HepG2 (cell line): ENCODE measurements around the gene SLC2A10. TPM values are rescaled to one million over a fixed set of nuclear protein-coding genes. Genes with fewer than 3 reads are reported as not detected.

Experiments used
- BRD4 ChIP-seq: sonication (generic); formaldehyde crosslinking; IDR thresholded peaks from 2 replicates; pipeline ENCODE4 v1.4.0; 2020; ENCODE audit warnings: missing genetic modification reagents
- FOXO1 ChIP-seq: sonication (generic); formaldehyde crosslinking; IDR thresholded peaks from 2 replicates; pipeline ENCODE4 v1.4.0; 2020; ENCODE audit warnings: missing genetic modification reagents
- MTF1 ChIP-seq: sonication (generic); formaldehyde crosslinking; IDR thresholded peaks from 2 replicates; pipeline ENCODE4 v1.5.0; 2020; ENCODE audit warnings: missing genetic modification reagents
- NBN ChIP-seq: fragments of 450-650 bp; conservative IDR thresholded peaks from 2 replicates; pipeline ENCODE4 v1.6.1; 2017
- PCBP2 ChIP-seq: fragments of 200-400 bp; formaldehyde crosslinking; optimal IDR thresholded peaks from 2 replicates; pipeline ENCODE3; 2018; ENCODE audit warnings: low read length, low read depth; ENCODE audit not compliant: poor library complexity, severe bottlenecking
- POLR2A ChIP-seq, 2 experiments: IDR thresholded peaks; 2 replicates each; pipeline ENCODE4 v1.6.1; 2011; ENCODE audit warnings: low read depth in 2 of 2, low read length in 2 of 2, mild to moderate bottlenecking in 1 of 2, moderate library complexity in 1 of 2; ENCODE audit not compliant: insufficient read depth in 1 of 2
- SMAD1 ChIP-seq: sonication (generic); formaldehyde crosslinking; IDR thresholded peaks from 2 replicates; pipeline ENCODE4 v1.4.0; 2020; ENCODE audit warnings: missing genetic modification reagents, low read depth, mild to moderate bottlenecking, borderline replicate concordance
- ZNF138 ChIP-seq: sonication (generic); formaldehyde crosslinking; IDR thresholded peaks from 2 replicates; pipeline ENCODE4 v1.5.0; 2020; ENCODE audit warnings: mild to moderate bottlenecking, low read depth, missing genetic modification reagents
- ZNF891 ChIP-seq: sonication (generic); formaldehyde crosslinking; IDR thresholded peaks from 2 replicates; pipeline ENCODE4 v1.5.0; 2020; ENCODE audit warnings: mild to moderate bottlenecking, missing genetic modification reagents
- polyA plus RNA-seq, 8 experiments: library from polyadenylated mRNA; depleted of rRNA in 3 of 8; stranded (reverse) in 7 of 8; unstranded in 1 of 8; fragments of >200 nt; fragmentation: Illumina TruSeq in 4 of 8; extraction: Trizol in 4 of 8; gene quantifications; 2 replicates each; pipeline versions ENCODE4 v1.2.1 to v1.2.3, GENCODE V29; 2011 to 2016; ENCODE audit warnings: low read depth in 4 of 8, missing spikeins in 1 of 8, mixed read lengths in 1 of 8; ENCODE audit not compliant: insufficient read depth in 1 of 8
- total RNA-seq, 5 experiments: library from RNA; depleted of rRNA; stranded (reverse); fragments of >200 nt; fragmentation: Illumina TruSeq; extraction: Trizol; gene quantifications; 2 replicates each; pipeline ENCODE4 v1.2.3, GENCODE V29; 2016; ENCODE audit warnings: low read depth in 1 of 5
- TF ChIP-seq, protein P1 (sequence below): IDR thresholded peaks from 2 replicates; pipeline ENCODE4 v1.6.1; 2016
- TF ChIP-seq, protein P2 (sequence below): sonication (generic); formaldehyde crosslinking; IDR thresholded peaks from 2 replicates; pipeline ENCODE4 v1.4.0; 2020; ENCODE audit warnings: missing genetic modification reagents
- TF ChIP-seq, protein P3 (sequence below): conservative IDR thresholded peaks from 2 replicates; pipeline ENCODE4 v1.6.1; 2018; ENCODE audit warnings: missing genetic modification reagents
- TF ChIP-seq, protein P4 (sequence below): sonication (generic); formaldehyde crosslinking; IDR thresholded peaks from 2 replicates; pipeline ENCODE4 v1.5.0; 2020; ENCODE audit warnings: mild to moderate bottlenecking, missing genetic modification reagents
- TF ChIP-seq, protein P5 (sequence below): IDR thresholded peaks from 2 replicates; pipeline ENCODE4 v1.6.1; 2016; ENCODE audit warnings: low read depth, borderline replicate concordance
- TF ChIP-seq, protein P6 (sequence below): sonication (generic); formaldehyde crosslinking; IDR thresholded peaks from 2 replicates; pipeline ENCODE4 v1.5.1; 2020; ENCODE audit warnings: mild to moderate bottlenecking, missing genetic modification reagents, borderline replicate concordance
- TF ChIP-seq, protein P7 (sequence below): sonication (generic); formaldehyde crosslinking; IDR thresholded peaks from 2 replicates; pipeline ENCODE4 v1.4.0; 2020; ENCODE audit warnings: missing genetic modification reagents

Gene SLC2A10
- total and polyA plus RNA-seq, 2 of the 13 experiments (the other 11 are each of a cell fraction or from before 2014, with no cell fraction given) = 16.0 to 18.4 TPM

DNA sequence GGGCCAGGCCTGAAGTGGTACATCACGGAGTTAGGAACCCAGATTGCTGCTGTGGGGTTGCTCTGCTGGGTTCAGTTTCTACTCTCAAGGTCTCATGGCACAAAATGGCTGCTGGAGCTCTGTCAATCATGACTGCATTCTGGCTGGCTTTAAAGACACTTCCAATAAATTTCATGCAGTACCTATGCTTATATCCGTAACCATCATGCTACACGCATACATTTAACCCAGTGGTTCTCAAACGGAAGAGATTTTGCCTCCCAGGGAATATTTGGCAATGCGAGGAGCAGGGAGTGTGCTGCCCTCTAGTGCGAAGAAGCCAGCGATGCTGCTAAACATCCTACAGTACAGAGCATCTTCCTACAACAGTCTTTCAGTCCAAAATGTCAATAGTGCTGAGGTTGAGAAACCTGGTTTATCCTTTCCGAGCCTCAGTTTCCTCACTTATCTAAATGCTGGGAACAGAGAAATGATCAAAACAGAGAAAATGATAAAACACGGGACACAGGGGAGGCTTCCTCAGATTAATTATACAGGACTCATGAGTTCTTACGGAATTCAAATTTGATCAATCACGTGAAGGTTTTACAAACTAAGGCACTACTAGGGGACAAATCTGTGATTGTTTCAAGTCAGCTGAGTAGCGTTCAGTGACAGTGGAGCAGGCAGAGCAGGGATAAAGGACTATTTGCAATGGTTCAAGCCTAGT, 9.6 kb upstream of the SLC2A10 start (continued):
- TF ChIP-seq FOXO1 (CRISPR knock-in tag) (peak; percentile 49), ZNF891 (CRISPR knock-in tag) (no peak), PCBP2 (no peak), BRD4 (CRISPR knock-in tag) (no peak), POLR2A (IDR thresholded peaks at IDR 0.05; ENCODE audit: insufficient read depth in 1 of 2, low read depth in 2 of 2, low read length in 2 of 2) (no peak), NBN (no peak), MTF1 (no peak), SMAD1 (CRISPR knock-in tag) (no peak), ZNF138 (CRISPR knock-in tag) (no peak)
- TF ChIP-seq, protein P1, sequence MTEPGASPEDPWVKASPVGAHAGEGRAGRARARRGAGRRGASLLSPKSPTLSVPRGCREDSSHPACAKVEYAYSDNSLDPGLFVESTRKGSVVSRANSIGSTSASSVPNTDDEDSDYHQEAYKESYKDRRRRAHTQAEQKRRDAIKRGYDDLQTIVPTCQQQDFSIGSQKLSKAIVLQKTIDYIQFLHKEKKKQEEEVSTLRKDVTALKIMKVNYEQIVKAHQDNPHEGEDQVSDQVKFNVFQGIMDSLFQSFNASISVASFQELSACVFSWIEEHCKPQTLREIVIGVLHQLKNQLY (CRISPR knock-in tag) = 0 out of 2 replicates have a peak, but pooled peaks have one; percentile 42
- TF ChIP-seq, protein P2, sequence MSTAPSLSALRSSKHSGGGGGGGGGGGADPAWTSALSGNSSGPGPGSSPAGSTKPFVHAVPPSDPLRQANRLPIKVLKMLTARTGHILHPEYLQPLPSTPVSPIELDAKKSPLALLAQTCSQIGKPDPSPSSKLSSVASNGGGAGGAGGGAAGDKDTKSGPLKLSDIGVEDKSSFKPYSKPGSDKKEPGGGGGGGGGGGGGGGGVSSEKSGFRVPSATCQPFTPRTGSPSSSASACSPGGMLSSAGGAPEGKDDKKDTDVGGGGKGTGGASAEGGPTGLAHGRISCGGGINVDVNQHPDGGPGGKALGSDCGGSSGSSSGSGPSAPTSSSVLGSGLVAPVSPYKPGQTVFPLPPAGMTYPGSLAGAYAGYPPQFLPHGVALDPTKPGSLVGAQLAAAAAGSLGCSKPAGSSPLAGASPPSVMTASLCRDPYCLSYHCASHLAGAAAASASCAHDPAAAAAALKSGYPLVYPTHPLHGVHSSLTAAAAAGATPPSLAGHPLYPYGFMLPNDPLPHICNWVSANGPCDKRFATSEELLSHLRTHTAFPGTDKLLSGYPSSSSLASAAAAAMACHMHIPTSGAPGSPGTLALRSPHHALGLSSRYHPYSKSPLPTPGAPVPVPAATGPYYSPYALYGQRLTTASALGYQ (CRISPR knock-in tag) = no peak
- TF ChIP-seq, protein P3, sequence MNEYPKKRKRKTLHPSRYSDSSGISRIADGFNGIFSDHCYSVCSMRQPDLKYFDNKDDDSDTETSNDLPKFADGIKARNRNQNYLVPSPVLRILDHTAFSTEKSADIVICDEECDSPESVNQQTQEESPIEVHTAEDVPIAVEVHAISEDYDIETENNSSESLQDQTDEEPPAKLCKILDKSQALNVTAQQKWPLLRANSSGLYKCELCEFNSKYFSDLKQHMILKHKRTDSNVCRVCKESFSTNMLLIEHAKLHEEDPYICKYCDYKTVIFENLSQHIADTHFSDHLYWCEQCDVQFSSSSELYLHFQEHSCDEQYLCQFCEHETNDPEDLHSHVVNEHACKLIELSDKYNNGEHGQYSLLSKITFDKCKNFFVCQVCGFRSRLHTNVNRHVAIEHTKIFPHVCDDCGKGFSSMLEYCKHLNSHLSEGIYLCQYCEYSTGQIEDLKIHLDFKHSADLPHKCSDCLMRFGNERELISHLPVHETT (CRISPR knock-in tag) = 0 out of 2 replicates have a peak, but pooled peaks have one; percentile 42
- TF ChIP-seq, protein P4, sequence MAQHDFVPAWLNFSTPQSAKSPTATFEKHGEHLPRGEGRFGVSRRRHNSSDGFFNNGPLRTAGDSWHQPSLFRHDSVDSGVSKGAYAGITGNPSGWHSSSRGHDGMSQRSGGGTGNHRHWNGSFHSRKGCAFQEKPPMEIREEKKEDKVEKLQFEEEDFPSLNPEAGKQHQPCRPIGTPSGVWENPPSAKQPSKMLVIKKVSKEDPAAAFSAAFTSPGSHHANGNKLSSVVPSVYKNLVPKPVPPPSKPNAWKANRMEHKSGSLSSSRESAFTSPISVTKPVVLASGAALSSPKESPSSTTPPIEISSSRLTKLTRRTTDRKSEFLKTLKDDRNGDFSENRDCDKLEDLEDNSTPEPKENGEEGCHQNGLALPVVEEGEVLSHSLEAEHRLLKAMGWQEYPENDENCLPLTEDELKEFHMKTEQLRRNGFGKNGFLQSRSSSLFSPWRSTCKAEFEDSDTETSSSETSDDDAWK (CRISPR knock-in tag) = no peak
- TF ChIP-seq, protein P5, sequence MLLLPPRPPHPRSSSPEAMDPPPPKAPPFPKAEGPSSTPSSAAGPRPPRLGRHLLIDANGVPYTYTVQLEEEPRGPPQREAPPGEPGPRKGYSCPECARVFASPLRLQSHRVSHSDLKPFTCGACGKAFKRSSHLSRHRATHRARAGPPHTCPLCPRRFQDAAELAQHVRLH (CRISPR knock-in tag) = no peak; the same call in 1 of the 2 replicates
- TF ChIP-seq, protein P6, sequence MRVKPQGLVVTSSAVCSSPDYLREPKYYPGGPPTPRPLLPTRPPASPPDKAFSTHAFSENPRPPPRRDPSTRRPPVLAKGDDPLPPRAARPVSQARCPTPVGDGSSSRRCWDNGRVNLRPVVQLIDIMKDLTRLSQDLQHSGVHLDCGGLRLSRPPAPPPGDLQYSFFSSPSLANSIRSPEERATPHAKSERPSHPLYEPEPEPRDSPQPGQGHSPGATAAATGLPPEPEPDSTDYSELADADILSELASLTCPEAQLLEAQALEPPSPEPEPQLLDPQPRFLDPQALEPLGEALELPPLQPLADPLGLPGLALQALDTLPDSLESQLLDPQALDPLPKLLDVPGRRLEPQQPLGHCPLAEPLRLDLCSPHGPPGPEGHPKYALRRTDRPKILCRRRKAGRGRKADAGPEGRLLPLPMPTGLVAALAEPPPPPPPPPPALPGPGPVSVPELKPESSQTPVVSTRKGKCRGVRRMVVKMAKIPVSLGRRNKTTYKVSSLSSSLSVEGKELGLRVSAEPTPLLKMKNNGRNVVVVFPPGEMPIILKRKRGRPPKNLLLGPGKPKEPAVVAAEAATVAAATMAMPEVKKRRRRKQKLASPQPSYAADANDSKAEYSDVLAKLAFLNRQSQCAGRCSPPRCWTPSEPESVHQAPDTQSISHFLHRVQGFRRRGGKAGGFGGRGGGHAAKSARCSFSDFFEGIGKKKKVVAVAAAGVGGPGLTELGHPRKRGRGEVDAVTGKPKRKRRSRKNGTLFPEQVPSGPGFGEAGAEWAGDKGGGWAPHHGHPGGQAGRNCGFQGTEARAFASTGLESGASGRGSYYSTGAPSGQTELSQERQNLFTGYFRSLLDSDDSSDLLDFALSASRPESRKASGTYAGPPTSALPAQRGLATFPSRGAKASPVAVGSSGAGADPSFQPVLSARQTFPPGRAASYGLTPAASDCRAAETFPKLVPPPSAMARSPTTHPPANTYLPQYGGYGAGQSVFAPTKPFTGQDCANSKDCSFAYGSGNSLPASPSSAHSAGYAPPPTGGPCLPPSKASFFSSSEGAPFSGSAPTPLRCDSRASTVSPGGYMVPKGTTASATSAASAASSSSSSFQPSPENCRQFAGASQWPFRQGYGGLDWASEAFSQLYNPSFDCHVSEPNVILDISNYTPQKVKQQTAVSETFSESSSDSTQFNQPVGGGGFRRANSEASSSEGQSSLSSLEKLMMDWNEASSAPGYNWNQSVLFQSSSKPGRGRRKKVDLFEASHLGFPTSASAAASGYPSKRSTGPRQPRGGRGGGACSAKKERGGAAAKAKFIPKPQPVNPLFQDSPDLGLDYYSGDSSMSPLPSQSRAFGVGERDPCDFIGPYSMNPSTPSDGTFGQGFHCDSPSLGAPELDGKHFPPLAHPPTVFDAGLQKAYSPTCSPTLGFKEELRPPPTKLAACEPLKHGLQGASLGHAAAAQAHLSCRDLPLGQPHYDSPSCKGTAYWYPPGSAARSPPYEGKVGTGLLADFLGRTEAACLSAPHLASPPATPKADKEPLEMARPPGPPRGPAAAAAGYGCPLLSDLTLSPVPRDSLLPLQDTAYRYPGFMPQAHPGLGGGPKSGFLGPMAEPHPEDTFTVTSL (CRISPR knock-in tag) = no peak
- TF ChIP-seq, protein P7, sequence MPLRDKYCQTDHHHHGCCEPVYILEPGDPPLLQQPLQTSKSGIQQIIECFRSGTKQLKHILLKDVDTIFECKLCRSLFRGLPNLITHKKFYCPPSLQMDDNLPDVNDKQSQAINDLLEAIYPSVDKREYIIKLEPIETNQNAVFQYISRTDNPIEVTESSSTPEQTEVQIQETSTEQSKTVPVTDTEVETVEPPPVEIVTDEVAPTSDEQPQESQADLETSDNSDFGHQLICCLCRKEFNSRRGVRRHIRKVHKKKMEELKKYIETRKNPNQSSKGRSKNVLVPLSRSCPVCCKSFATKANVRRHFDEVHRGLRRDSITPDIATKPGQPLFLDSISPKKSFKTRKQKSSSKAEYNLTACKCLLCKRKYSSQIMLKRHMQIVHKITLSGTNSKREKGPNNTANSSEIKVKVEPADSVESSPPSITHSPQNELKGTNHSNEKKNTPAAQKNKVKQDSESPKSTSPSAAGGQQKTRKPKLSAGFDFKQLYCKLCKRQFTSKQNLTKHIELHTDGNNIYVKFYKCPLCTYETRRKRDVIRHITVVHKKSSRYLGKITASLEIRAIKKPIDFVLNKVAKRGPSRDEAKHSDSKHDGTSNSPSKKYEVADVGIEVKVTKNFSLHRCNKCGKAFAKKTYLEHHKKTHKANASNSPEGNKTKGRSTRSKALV (CRISPR knock-in tag) = 0 out of 2 replicates have a peak, but pooled peaks have one; percentile 11
